GM21423 (cell line): ENCODE results near the gene NPTXR.

Experiments used
- ATAC-seq: cut with Tn5 transposase; IDR thresholded peaks from one replicate; pipeline ENCODE4 v1.9.1; 2021; ENCODE audit warnings: mild to moderate bottlenecking, moderate library complexity; ENCODE audit not compliant: unreplicated experiment

Gene NPTXR

GRCh38 chr22:38843657-38844314 is at the start of gene NPTXR:
NPTXR (minus strand) TSS chr22:38844028.
- no peak for ATAC-seq

- no peak for ATAC-seq
Observed at GRCh38 chr22:38891256-38891655, 47.4 kb upstream of the NPTXR start.

- ATAC-seq: no peak
Observed at GRCh38 chr22:38890377-38890776, 46.5 kb upstream of the NPTXR start.

- ATAC-seq: no peak
Observed at GRCh38 chr22:38886333-38886732, 42.5 kb upstream of the NPTXR start.

GRCh38 chr22:38882972-38883622 is 39.3 kb upstream of the NPTXR start:
- no peak for ATAC-seq

- ATAC-seq: no peak
Observed at GRCh38 chr22:38881997-38882879, 38.4 kb upstream of the NPTXR start.

GRCh38 chr22:38881464-38881871 is 37.6 kb upstream of the NPTXR start:
- no peak for ATAC-seq

GRCh38 chr22:38879961-38880360 is 36.1 kb upstream of the NPTXR start:
- ATAC-seq: no peak

- ATAC-seq: no peak
Observed at GRCh38 chr22:38879108-38879729, 35.4 kb upstream of the NPTXR start.

- no peak for ATAC-seq
Observed at GRCh38 chr22:38878001-38878400, 34.2 kb upstream of the NPTXR start.

- no peak for ATAC-seq
Observed at GRCh38 chr22:38874529-38875222, 30.8 kb upstream of the NPTXR start.

- no peak for ATAC-seq
Observed at GRCh38 chr22:38873469-38874411, 29.9 kb upstream of the NPTXR start.

- no peak for ATAC-seq
Observed at GRCh38 chr22:38872831-38873248, 29.0 kb upstream of the NPTXR start.

- peak; percentile 54 for ATAC-seq
Observed at GRCh38 chr22:38872172-38872830, 28.5 kb upstream of the NPTXR start, which contains the start of gene CBX6. CBX6 (minus strand) TSS chr22:38872216; CDS start chr22:38872190, 26 bp downstream.

GRCh38 chr22:38871360-38872171 is 27.7 kb upstream of the NPTXR start:
- peak; percentile 15 for ATAC-seq

GRCh38 chr22:38870791-38871359 is 27.0 kb upstream of the NPTXR start:
- no peak for ATAC-seq

- peak; percentile 24 for ATAC-seq
Observed at GRCh38 chr22:38870312-38870741, 26.5 kb upstream of the NPTXR start.

- no peak for ATAC-seq
Observed at GRCh38 chr22:38869663-38870062, 25.8 kb upstream of the NPTXR start.
